GM12873 (cell line): ENCODE results near the gene PRKD3.

Experiments
- TF ChIP-seq, protein P1 (sequence below): IDR thresholded peaks from 2 replicates; pipeline ENCODE4 v1.5.1; 2012; ENCODE audit warnings: low read depth, mild to moderate bottlenecking, moderate library complexity, low read length, control low read depth; ENCODE audit not compliant: insufficient read depth; ENCODE audit errors: missing control alignments

PRKD3 gene

GRCh38 chr2:37276291-37276690, 48.3 kb downstream of the PRKD3 start:
- TF ChIP-seq, protein P1, sequence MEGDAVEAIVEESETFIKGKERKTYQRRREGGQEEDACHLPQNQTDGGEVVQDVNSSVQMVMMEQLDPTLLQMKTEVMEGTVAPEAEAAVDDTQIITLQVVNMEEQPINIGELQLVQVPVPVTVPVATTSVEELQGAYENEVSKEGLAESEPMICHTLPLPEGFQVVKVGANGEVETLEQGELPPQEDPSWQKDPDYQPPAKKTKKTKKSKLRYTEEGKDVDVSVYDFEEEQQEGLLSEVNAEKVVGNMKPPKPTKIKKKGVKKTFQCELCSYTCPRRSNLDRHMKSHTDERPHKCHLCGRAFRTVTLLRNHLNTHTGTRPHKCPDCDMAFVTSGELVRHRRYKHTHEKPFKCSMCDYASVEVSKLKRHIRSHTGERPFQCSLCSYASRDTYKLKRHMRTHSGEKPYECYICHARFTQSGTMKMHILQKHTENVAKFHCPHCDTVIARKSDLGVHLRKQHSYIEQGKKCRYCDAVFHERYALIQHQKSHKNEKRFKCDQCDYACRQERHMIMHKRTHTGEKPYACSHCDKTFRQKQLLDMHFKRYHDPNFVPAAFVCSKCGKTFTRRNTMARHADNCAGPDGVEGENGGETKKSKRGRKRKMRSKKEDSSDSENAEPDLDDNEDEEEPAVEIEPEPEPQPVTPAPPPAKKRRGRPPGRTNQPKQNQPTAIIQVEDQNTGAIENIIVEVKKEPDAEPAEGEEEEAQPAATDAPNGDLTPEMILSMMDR, result no peak
